Measurements from ENCODE around the gene STMND1.

DNA sequence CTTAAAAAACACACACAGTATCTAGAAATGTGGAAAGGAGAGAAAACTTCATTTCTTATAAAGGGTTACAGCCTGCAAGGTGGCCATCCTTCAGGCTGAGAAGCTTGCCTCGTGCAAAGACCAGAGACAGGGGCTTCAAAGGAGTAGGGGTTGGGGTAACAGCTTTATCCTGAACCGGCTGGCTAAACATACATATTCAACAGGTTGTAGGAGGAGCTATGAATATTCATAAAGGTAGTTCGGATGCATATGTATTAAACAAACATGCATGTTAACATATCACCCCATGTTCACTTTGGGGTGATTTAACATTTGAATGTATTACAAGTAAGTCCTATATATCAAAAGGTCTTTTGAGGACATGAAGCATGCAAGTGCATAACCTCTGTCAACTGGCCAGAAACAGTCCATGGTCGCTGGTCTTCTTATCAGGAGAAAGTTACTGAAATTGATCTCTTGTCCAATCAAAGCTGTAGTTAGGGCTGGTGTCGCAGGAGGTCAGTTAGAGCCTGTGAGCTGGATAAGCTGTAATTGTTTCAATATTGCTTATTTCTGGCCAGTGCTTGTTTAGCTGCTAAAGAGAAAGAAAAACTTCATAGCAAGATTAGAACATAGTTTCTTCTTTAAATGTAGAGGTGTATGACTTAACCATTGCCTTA lies 2.3 kb upstream of the STMND1 start:
- TF ChIP-seq, protein P1, sequence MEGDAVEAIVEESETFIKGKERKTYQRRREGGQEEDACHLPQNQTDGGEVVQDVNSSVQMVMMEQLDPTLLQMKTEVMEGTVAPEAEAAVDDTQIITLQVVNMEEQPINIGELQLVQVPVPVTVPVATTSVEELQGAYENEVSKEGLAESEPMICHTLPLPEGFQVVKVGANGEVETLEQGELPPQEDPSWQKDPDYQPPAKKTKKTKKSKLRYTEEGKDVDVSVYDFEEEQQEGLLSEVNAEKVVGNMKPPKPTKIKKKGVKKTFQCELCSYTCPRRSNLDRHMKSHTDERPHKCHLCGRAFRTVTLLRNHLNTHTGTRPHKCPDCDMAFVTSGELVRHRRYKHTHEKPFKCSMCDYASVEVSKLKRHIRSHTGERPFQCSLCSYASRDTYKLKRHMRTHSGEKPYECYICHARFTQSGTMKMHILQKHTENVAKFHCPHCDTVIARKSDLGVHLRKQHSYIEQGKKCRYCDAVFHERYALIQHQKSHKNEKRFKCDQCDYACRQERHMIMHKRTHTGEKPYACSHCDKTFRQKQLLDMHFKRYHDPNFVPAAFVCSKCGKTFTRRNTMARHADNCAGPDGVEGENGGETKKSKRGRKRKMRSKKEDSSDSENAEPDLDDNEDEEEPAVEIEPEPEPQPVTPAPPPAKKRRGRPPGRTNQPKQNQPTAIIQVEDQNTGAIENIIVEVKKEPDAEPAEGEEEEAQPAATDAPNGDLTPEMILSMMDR (IDR thresholded peaks at IDR 0.05) = no peak
- TF ChIP-seq POLR2A (IDR thresholded peaks at IDR 0.05) = no peak
